HEK293T (cell line): ENCODE measurements around the gene COG2.

Experiments
- FOXM1 ChIP-seq: fragments of 450-650 bp; IDR thresholded peaks from 2 replicates; pipeline ENCODE4 v1.6.1; 2017; ENCODE audit warnings: mild to moderate bottlenecking, borderline replicate concordance
- L3MBTL2 ChIP-seq: fragments of 450-650 bp; conservative IDR thresholded peaks from 2 replicates; pipeline ENCODE4 v1.6.1; 2016; ENCODE audit warnings: mild to moderate bottlenecking
- LEF1 ChIP-seq: fragments of 450-650 bp; IDR thresholded peaks from 2 replicates; pipeline ENCODE4 v1.6.1; 2017; ENCODE audit warnings: mild to moderate bottlenecking, borderline replicate concordance
- TF ChIP-seq, protein P1 (sequence below): fragments of 450-650 bp; IDR thresholded peaks from 2 replicates; pipeline ENCODE4 v1.6.1; 2016

DNA sequence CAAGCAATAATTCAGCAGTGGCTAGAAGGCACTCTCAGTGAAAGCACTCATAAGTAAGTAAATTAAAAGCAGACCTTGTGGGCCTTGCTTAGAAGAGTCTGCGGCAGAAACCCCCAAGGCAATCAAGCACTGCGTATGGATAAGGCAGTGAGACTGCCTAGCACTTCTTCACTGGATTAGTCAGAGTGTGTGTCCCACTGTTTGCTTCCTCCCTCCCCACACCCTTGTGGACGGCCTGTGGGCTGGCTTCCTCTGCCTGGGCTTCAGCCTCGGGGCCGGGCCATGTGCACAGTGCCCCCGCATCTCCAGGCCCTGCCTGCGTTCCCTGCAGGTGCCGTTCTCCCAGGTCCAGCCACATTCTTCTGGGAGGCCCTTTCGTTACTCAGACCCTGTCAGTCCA, 47.8 kb downstream of the COG2 start:
- TF ChIP-seq FOXM1 (no peak), L3MBTL2 (no peak), LEF1 (no peak)
- TF ChIP-seq, protein P1, sequence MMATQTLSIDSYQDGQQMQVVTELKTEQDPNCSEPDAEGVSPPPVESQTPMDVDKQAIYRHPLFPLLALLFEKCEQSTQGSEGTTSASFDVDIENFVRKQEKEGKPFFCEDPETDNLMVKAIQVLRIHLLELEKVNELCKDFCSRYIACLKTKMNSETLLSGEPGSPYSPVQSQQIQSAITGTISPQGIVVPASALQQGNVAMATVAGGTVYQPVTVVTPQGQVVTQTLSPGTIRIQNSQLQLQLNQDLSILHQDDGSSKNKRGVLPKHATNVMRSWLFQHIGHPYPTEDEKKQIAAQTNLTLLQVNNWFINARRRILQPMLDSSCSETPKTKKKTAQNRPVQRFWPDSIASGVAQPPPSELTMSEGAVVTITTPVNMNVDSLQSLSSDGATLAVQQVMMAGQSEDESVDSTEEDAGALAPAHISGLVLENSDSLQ: no peak
